COR-L47 (cell line): ENCODE measurements around the gene MAP3K7.
"Not testable (repeated sequence)": the region's sequence is repeated elsewhere in the genome, so short reads cannot be mapped to it uniquely, and the experiment has no call there.

ENCODE experiments used
- DNase-seq: peaks from one replicate; lab custom pipeline; 2025; lab: John Stamatoyannopoulos, UW

Gene MAP3K7

DNA sequence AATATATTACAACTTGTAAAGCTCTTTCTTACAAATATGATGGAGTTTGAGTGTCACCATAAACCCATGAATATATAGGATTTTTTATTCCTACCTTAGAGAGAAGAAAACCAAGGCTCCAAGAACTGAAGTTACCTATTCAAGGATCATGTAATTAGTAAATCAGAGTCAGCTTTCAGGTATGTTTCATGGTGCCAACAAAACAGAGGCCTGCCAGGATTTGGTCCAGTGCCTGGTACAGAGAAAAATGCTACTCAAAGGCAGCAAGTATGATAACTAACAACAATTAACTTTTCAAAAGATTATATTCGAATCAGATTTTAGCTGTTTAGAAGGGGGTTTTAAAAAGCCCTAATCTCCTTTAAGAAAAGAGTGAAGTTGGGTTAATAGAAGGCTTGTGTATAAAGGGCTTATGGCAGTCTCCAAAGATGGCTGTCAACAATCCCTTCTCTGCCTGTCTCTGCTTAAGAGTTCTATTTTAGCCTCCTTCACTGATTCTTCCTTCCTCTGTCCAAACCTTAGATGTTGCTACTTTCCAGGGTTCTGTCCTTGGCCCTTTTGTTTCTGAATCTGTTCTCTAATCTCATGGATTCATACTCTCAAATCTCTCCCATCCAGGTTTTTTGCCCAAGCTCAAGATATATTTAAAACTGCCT lies 7.8 kb downstream of the MAP3K7 start:
- no peak for DNase-seq

DNA sequence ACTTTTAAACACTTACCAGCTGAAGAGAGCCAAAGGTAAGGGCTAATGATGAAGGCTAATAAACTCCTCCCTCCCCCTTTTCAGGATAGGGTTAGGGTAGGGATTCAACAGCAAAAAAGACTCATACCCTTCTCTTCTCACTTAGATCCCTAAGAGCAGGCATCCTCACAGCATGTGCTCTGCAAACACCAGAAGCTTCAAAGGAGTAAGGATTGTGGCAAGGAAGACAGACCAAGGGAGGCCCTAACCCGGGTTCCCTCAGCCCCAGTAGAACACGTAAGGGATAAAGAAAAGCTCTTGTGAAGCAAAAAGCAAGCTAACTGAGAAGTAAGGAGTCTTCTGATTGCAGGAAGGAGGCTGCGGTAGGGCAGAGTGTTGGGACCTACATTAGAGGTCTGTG lies 11.6 kb downstream of the MAP3K7 start:
- no peak for DNase-seq

DNA sequence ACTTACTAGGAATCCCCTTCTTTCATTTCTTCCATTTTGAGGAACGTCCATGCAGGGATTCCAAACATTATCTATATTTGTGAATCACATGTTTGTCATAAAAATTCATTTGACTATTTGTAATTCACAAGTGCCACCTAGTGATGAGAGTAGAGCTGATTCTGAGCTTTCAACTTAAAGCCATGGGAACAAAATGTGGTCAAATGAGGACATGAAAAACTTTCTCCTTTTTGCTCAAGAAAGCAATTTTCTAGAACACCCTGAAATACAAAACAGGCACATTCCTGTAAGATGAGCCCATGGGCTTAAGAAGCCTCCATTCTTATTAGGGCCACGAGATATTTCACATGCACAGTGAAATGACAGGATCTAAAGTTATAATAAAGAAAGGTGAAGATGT lies 12.3 kb downstream of the MAP3K7 start:
- DNase-seq: no peak

DNA sequence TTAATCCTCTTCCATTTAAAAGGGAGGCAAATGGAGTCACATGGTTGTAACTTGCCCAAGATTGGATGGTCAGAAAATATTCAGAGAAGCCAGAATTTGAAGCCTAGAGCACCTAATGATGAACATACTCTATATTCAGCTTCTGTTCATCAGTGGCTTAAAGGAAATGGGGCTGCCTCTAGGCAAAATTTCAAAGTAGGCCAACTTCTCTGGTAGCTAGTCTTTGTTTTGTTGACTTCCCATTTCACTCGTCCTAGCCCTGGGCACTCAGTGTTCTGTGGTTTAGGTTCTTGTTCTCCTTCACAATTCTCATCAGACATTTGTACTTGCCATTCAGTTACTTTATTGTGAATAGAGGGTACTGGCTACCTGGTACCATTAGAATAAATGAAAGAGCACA lies 13.2 kb downstream of the MAP3K7 start:
- DNase-seq: no peak

DNA sequence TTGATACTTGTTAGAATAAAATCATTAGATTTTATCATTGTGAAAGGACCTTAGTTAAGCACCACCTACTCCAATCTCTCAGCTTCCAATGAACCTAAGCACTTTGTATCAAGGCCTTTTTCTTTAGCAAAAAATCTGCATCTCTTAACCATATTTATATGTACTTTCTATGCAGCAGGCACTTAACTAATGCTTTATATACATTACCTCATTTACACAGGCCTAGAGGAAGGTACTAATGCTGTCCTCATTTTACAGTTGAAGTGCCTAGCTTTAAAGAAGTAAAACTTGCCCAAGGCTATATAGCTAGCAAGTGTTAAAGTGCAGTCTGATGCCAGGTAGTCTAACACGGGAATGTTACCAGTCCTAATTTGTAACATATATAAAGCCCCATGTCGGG lies 14.0 kb downstream of the MAP3K7 start:
- DNase-seq: no peak

DNA sequence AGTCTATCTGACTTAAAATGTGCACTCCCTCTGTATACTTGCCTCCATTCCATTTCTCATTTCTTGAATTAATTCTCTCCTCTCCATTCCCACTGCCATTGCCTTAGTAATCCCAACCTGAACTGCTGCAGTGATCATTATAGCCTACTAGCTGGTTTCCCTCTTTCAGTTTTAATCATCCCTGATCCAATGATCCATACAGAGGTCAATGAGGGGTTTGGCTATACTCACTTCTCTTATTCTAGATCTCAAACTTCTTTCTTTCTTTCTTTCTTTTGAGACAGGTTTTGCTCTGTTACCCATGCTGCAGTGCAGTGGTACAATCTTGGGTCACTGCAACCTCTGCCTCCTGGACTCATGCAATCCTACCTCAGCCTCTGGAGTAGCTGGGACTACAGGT lies 17.6 kb downstream of the MAP3K7 start:
- DNase-seq: no peak

DNA sequence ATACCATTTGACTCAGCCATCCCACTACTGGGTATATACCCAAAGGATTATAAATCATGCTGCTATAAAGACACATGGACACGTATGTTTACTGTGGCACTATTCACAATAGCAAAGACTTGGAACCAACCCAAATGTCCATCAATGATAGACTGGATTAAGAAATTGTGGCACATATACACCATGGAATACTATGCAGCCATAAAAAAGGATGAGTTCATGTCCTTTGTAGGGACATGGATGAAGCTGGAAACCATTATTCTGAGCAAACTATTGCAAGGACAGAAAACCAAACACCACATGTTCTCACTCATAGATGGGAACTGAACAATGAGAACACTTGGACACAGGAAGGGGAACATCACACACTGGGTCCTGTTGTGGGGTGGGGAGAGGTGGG lies 19.2 kb downstream of the MAP3K7 start:
- not testable (repeated sequence) for DNase-seq

DNA sequence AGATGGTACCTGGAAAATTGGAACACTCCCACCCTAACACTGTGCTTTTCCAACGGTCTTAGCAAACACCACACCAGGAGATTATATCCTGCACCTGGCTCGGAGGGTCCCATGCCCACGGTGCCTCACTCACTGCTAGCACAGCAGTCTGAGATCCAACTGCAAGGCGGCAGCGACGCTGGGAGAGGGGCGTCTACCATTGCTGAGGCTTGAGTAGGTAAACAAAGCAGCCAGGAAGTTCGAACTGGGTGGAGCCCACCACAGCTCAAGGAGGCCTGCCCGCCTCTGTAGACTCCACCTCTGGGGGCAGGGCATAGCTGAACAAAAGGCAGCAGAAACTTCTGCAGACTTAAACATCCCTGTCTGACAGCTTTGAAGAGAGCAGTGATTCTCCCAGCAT lies 24.5 kb downstream of the MAP3K7 start:
- not testable (repeated sequence) for DNase-seq

DNA sequence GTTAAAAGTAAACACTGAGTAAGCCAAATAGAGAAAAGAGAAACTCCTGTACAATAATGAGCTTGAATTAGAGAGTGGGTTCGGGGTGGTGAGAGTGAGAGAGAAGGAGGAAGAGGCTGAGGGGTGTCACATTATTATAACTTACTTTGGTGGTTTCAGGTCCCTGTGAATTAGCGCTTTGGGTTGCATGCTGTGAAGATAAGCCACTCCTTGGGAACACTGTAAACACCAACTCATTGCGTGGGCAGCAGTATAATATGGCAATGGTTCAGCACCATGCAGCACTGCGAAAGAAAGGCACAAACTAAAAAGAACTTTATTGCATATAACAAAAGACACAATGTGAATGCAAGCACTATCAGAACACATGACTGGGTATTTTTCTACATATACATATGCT lies 26.9 kb downstream of the MAP3K7 start:
- DNase-seq: no peak

DNA sequence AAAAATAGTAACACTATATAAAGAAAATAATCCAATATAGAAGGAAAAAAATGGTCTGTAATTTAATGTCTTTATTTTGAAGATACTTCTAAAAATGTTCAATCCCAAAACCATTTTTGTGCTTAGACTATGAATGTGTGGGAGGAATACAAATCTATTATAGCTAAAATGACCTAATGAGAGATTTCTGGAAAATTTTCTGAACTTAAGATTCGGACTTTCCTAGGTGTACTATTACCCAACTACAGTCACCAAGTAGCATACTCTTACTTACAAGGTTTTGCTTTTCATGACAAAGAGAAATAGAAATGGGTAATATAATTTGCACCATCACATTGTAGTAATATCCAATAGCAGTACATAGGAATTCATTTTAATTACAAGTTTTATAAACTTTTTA lies 29.9 kb downstream of the MAP3K7 start:
- DNase-seq: no peak

DNA sequence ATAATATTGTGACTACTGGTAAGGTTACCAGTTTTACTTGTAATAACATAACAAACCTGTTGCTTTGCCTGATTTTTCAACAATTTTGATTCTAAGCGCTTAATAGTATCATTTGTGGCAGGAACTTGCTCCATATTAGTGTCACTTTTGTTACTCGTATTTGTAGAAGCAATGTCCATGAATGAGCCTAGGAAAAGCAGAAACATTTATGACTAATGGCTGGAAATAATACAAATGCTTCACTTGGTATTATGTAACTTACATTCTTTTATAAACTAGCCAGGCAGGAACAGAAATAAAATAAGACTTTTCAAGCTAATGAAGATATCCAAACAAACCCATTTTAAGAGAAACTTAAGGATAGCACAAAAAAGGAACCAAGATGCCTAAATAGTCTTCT lies 38.9 kb downstream of the MAP3K7 start:
- DNase-seq: no peak

DNA sequence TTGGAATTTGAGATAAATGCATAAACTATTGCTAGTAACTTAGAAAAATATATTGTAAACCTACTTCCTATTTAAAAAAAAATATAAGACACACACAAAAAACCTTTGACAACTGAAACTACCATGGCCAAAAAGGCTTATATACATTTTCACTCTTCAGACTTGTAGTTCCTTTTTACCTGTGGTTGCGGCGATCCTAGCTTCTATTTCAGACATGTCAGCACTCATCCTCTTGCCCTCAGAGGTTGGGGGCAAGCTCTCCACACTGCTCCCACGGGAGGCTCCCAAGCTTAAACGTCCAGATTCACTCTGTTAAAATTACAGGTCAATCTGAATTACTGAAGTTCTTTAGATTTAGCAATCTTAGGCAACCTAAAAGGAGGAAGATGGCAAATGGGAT lies 39.8 kb downstream of the MAP3K7 start:
- no peak for DNase-seq

DNA sequence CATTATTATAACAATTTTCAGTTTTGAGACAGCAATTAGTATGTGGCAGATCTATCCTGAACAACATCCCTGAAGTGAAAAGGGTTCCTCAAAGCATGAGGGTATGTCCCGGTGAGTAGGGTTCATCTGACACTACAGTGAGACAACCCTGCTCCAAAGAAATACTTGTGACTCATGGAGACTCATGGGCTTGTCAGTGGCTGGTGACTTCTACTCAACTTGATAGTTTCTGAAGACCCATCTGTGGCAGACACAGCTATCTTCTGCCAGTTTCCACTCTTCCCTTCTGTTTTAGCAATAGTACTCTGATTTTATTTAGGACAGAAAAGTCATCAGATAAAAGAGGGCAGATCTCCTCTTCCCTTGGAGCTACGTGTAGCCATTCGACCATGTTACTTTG lies 41.4 kb downstream of the MAP3K7 start:
- no peak for DNase-seq

DNA sequence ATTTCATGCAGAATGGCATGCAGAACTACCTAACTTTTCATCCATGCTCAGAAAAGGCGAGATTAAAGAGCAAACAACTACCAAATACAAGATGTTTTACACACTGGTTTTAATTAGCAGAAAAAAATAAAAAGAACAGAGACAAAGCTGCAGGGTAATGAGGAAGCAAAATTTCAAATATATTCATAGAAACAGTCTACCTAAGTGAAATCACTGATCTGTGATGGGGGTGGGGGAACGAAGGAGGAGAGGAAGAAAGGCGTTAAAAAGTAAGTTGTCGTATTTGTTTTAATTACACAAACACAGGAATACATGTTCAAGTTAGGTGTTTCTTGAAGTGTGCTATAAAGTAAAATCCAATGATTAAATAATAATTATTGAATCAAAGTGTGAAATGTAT lies 42.1 kb downstream of the MAP3K7 start:
- no peak for DNase-seq

DNA sequence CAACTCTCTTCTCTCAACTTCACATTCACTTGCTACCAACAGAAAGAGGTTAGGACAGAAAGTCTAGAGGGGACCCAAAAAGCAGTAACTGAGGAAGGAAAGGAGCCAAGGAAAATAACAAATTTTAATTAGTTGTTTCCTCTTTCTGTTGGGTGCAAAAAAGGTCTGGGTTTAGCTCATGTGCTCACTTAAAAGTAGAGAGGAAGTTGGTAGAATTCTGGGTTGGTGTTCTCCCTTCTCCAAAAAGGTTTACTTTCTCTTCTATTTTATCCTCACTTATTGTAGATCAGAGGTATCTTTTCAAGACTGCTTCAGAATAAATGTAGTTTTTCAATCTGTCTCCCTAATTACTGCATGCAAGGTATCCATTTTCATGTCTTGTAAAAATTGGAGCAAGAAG lies 42.8 kb downstream of the MAP3K7 start:
- DNase-seq: no peak

DNA sequence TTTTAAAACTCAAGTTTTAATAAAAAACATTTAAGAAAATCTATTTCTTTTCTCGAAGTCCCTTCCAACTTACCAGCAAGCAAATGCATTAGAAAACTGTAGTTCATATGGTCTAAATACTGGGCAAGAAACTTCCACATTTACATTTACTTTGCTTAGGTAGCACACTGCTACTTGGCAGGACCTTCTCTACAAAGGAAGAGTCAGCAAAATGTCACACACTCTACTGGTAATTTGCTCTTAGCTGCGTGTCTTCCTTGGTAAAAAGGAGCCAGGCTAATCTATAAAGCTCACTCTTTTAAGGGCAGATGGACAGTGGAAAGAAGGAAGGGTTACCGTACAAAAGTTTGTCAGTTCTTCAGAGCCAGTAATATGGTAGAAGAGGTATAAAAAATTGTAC lies 45.7 kb downstream of the MAP3K7 start:
- DNase-seq: no peak

DNA sequence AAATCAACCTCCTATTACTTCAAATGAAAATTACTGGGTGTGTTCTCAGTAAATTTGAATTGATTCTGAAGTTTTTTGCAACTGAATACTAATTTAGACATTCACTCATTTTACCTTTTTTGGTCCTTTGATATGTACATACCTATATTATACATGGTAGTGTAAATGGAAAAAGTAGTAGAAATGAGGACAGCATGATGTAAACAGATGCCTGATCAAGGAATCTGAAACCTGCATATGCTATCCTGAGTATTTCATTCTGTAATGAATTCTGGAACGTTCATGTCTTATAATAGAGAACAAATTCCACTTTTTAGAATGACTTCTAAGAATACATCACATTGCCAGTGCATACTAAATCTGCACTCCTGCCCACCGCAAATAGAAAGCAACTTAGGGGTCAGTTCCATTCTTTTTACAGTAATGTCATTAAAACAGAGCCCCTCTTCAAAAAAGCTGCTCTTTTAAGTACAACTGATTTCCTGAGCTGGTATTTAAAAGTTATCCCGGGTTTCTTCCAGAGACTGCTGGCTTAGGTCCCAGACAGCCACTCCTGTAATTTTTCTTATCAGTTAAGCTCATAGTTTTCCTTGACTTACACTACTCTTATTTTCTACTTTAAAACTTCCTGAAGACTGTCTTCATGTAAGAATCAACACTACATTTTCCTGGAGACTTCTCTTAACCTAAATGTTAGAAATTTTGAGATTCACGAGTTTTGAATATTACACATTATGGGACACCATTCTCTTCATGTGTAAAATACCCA lies 48.4 kb downstream of the MAP3K7 start:
- DNase-seq: no peak

DNA sequence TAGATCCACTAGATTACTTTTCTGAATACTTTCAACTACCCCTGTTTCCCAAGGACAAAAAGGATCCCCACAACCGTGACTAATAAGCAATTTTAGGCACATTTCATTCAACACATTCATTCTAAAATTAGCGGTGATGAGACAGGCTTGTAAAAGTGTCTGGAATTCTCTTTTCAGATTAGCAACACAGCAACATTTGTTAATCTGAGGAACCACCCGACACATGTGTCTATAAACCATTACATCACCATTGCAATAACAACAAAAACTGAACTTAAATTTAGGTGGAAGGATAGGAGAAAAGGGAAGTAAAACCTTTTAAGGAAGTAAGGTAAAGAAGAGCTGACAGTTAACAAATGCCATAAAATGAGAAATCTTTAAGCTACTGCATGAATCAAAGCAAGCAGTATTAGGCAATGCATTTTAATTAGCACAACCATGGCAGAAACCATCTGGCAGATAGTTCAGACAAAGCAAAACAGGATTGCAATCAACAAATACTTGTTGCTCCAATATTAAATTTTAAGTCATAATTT lies 49.1 kb downstream of the MAP3K7 start:
- DNase-seq: no peak

DNA sequence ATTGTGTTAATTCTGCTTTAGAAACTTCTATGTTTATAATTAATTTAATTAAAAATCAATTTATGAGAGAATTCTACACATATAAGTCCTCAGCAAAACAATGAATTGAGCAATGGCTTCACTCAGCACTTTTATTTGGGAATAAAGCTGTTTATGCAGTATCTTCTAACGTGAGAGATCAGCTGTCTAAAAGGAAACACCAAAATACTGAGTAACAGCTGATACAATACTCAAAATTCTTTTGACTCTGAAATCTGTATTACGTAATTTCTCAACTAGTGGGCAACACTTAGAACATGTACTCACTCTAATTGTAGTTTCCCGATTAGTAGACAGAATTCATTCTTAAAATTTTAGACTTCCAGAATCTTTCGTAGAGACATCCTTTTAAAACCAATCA lies 49.8 kb downstream of the MAP3K7 start:
- no peak for DNase-seq

DNA sequence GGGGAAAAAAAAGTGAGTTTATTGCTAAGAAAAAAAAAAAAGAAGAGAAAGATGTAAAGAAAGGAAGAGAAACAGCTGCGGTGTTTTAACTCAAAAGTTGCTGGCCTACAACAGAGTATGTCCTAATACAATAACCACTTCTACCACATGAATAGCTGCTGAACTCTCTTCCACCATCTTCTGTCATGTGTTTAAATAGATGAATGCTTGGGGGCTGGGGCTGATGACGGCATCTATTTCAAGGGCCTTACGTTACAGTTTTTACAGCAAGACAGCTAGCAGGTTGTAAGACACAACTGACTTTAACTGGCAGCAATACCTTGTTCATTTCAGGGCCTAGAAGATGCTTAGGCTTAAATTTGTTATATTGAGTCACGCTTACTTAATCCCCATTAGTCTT lies 50.4 kb downstream of the MAP3K7 start:
- DNase-seq: no peak

DNA sequence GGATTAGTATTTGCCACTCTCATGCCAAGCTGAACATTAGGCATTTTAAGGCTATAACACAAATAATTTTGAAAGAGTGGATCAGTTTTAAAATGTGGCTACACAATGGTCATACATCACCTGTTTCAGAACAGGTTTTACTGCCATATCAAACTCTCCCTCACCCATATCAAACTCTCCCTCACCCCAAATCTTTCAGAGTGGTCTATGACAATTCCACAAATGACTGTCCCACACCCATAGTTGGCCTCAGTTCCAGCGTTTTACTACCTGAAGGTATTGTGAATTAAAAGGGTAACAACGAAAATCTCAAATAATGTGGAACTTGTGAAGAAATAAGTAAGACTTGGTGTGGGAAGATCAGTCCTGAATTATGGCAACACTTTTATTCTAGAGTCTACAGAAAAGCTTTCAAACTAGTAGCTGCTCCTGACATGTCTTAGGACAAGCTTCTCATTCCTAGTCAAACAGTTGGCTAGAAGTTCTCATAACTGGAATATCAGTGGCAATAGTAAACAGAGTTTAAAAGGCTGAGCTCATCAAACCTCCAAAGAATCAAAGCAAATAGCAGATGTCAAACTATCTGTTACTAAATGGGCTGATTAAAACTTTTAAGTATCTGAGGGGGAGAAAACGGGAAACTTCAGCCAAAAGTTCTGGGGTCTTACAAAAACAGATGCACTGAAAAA lies 52.4 kb downstream of the MAP3K7 start:
- DNase-seq: no peak

DNA sequence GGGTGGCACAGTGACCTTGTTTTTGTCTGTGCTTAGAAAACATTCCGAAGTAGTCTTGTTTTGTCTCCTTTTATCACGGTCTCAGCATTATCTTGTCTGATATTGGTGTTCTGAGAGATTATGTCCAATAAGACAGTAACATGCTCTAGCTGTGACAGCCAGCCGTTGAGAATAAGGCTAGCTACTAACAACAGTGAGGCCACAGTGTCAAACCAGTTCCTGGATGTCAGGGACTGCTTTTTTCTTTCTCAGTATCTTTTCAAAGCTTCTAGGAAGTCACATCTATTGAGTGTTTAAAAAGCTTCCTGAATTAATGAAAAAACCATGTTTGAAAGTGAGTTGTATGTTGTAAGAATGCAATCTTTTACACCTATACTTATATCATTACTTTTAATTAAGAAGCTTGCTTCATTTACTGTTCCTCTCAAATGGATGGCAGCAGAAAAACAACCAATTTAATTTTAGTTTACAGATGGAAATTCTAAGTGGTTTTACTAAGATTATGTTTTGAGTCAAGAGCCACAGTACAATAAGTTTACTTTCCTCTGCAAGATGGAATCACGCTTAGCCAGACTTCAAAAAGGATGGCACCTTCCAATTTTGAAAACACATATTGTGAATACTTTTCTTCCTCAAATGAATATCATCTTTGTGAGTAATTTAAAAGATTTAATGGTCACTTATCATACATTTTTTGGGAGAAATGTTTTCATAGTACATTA lies 53.1 kb downstream of the MAP3K7 start:
- DNase-seq: no peak
